ENCODE results near the gene MEGF11.

Gene MEGF11

DNA sequence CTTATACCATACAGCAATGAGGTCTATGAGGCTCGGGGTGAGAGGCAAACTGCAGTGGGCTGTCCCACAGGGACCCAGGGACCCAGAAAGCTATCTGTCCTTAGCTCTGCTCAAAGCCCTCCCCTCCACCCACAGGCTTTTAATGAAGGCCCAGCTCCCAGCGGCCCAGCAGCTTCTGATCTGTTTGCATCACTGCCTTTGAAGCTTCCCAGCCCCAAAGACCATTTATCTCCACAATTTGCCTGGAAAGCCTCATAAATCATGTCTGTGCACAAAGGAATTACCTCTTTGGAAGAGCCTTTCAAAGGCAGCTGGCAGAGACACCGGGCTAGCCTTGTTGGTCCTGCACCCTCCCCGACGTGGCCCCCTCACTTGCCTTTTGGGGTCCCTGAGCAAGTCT, 260.3 kb downstream of the MEGF11 start:
- no peaks in the 10 kb centered on the region for H4K20me1 ChIP-seq (ENCODE audit: low read depth, low read length)
- H3F3A ChIP-seq (ENCODE audit: insufficient read depth), result no peaks in the 10 kb centered on the region
- no peak overlapping the region for H3K4me2 ChIP-seq (ENCODE audit: low read depth, low read length, poor library complexity, severe bottlenecking)
- H3K27ac ChIP-seq (ENCODE audit: low read depth, low read length), result no peak overlapping the region
- no peaks in the 10 kb centered on the region for H3K36me3 ChIP-seq (ENCODE audit: low read length)
- H2AFZ ChIP-seq (ENCODE audit: low read depth, low read length, severe bottlenecking), result no peak overlapping the region
- no peaks in the 10 kb centered on the region for H3K9me2 ChIP-seq (replicated peaks; ENCODE audit: insufficient read depth, low read length)
- H3K4me3 ChIP-seq (ENCODE audit: insufficient read depth, low read length, poor library complexity, severe bottlenecking), result no peak overlapping the region
- H3K9me3 ChIP-seq (ENCODE audit: insufficient read depth, low read length), result no peaks in the 10 kb centered on the region
- no peaks in the 10 kb centered on the region for H3K79me2 ChIP-seq (ENCODE audit: insufficient read depth, low read length)
- H3K9ac ChIP-seq (ENCODE audit: low read length), result no peak overlapping the region
- H3K27me3 ChIP-seq (ENCODE audit: low read length), result no peaks in the 10 kb centered on the region
- no peak for TF ChIP-seq EZH2phosphoT487 (conservative IDR thresholded peaks at IDR 0.05; ENCODE audit: low read length)
- TF ChIP-seq, protein P1, sequence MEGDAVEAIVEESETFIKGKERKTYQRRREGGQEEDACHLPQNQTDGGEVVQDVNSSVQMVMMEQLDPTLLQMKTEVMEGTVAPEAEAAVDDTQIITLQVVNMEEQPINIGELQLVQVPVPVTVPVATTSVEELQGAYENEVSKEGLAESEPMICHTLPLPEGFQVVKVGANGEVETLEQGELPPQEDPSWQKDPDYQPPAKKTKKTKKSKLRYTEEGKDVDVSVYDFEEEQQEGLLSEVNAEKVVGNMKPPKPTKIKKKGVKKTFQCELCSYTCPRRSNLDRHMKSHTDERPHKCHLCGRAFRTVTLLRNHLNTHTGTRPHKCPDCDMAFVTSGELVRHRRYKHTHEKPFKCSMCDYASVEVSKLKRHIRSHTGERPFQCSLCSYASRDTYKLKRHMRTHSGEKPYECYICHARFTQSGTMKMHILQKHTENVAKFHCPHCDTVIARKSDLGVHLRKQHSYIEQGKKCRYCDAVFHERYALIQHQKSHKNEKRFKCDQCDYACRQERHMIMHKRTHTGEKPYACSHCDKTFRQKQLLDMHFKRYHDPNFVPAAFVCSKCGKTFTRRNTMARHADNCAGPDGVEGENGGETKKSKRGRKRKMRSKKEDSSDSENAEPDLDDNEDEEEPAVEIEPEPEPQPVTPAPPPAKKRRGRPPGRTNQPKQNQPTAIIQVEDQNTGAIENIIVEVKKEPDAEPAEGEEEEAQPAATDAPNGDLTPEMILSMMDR (IDR thresholded peaks at IDR 0.05; ENCODE audit: insufficient read depth, low read length, poor library complexity, severe bottlenecking), result no peak

DNA sequence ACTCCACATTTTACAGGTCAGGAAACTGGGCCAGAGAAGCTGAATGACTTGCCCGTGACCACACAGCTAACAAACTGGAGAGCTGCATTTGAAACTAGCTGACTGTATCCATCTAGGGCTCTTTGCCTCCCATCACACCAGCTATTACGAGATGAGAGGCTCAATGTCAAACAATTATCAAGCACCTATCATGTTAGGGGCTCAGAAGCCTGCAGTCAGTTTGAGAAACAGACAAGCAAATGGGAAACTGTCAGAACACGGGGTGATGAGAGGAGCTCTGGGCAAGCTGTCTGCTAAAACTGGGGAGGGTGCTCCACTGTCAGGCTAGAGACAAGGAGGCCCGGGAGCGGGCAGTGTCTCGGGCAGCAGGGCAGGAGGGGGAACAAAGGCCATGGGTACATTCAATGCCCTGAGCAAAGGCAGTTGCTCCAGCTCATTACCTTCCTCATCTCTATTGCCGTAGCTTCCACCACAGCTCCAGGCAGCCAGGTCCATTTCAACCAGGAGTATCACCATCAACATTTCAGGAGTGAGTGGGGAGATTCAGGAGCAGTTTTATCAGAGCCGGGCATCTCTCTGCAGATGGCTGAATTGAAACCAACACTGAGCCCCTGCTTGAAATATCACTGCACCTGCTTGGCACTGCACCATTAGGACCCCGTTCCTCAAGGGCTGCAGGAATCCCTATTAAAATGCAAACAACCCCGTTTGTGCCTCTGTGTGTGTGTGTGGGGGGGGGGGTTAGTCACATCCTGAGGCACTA, 261.6 kb downstream of the MEGF11 start:
- H3K4me2 ChIP-seq (ENCODE audit: low read depth, low read length, poor library complexity, severe bottlenecking), result no peak overlapping the region
- no peaks in the 10 kb centered on the region for H3K9me3 ChIP-seq (ENCODE audit: insufficient read depth, low read length)
- H4K20me1 ChIP-seq (ENCODE audit: low read depth, low read length), result no peaks in the 10 kb centered on the region
- H3K9ac ChIP-seq (ENCODE audit: low read length), result no peak overlapping the region
- no peak overlapping the region for H3K4me3 ChIP-seq (ENCODE audit: insufficient read depth, low read length, poor library complexity, severe bottlenecking)
- H3F3A ChIP-seq (ENCODE audit: insufficient read depth), result no peaks in the 10 kb centered on the region
- H3K27ac ChIP-seq (ENCODE audit: low read depth, low read length), result no peak overlapping the region
- no peak overlapping the region for H2AFZ ChIP-seq (ENCODE audit: low read depth, low read length, severe bottlenecking)
- no peaks in the 10 kb centered on the region for H3K79me2 ChIP-seq (ENCODE audit: insufficient read depth, low read length)
- no peaks in the 10 kb centered on the region for H3K27me3 ChIP-seq (ENCODE audit: low read length)
- TF ChIP-seq, protein P1 (IDR thresholded peaks at IDR 0.05; ENCODE audit: insufficient read depth, low read length, poor library complexity, severe bottlenecking), result no peak
- TF ChIP-seq EZH2phosphoT487 (conservative IDR thresholded peaks at IDR 0.05; ENCODE audit: low read length), result no peak
- H3K36me3 ChIP-seq (ENCODE audit: low read length), result no peaks in the 10 kb centered on the region
- no peaks in the 10 kb centered on the region for H3K9me2 ChIP-seq (replicated peaks; ENCODE audit: insufficient read depth, low read length)

DNA sequence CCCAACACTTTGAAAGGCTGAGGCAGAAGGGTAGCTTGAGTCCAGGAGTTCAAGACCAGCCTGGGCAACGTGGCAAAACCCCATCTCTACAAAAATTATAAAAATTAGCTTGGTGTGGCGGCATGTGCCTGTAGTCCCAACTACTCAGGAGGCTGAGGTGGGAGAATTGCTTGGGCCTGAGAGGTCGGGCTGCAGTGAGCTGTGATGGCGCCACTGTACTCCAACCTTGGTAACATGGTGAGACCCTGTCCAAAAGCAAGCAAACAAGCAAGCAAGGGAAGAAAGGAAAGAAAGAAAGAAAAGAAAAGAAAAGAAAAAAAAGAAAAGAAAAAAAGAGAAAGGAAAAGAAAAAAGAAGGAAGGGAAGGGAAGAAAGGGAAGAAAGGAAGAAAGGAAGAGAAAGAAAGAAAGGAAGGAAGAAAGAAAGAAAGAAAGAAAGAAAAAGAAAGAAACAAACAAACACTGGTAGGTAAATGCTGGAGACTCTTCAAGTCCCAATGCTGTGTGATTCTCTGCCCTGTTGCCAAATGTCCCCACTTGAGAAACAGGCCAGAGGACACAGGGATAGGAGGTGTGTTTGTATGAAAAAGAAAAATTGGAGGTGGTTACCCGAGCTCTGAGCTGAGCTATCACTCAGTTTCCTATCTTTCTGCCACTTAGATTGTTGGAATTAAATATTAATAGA, 263.1 kb downstream of the MEGF11 start:
- Histone ChIP-seq H3K79me2 (ENCODE audit: insufficient read depth, low read length) (no peaks in the 10 kb centered on the region), H3K36me3 (ENCODE audit: low read length) (no peaks in the 10 kb centered on the region), H4K20me1 (ENCODE audit: low read depth, low read length) (no peaks in the 10 kb centered on the region), H3K27me3 (ENCODE audit: low read length) (no peaks in the 10 kb centered on the region), H3K27ac (ENCODE audit: low read depth, low read length) (no peak overlapping the region), H2AFZ (ENCODE audit: low read depth, low read length, severe bottlenecking) (no peak overlapping the region), H3K9ac (ENCODE audit: low read length) (no peak overlapping the region), H3F3A (ENCODE audit: insufficient read depth) (no peaks in the 10 kb centered on the region), H3K4me3 (ENCODE audit: insufficient read depth, low read length, poor library complexity, severe bottlenecking) (no peak overlapping the region), H3K9me3 (ENCODE audit: insufficient read depth, low read length) (no peaks in the 10 kb centered on the region), H3K9me2 (replicated peaks; ENCODE audit: insufficient read depth, low read length) (no peaks in the 10 kb centered on the region), H3K4me2 (ENCODE audit: low read depth, low read length, poor library complexity, severe bottlenecking) (no peak overlapping the region)
- TF ChIP-seq EZH2phosphoT487 (conservative IDR thresholded peaks at IDR 0.05; ENCODE audit: low read length), result no peak
- TF ChIP-seq, protein P1 (IDR thresholded peaks at IDR 0.05; ENCODE audit: insufficient read depth, low read length, poor library complexity, severe bottlenecking), result no peak
